Liver (tissue), 9 donors: ENCODE results near the gene RBM15B. TPM values are rescaled to one million over a fixed set of nuclear protein-coding genes. Genes with fewer than 3 reads are reported as not detected.
"Not testable (repeated sequence)": the region's sequence is repeated elsewhere in the genome, so short reads cannot be mapped to it uniquely, and the experiment has no call there.

Source experiments
- DNase-seq: peaks from one replicate; pipeline ENCODE4 v3.0.0-alpha.2; 2017; ENCODE audit warnings: low spot score
- H3K27ac ChIP-seq, 2 donors: one replicate each; pipeline ENCODE4 v1.7.0; 2013; ENCODE audit warnings: inconsistent platforms in 2 of 2, low read length in 2 of 2, control low read depth in 1 of 2, low read depth in 1 of 2, mild to moderate bottlenecking in 1 of 2
- H3K27me3 ChIP-seq, 4 donors: one replicate each; pipeline versions ENCODE4 v1.6.1 to v1.7.0; 2013; ENCODE audit warnings: low read length in 3 of 4, inconsistent platforms in 1 of 4, mild to moderate bottlenecking in 1 of 4, moderate library complexity in 1 of 4; ENCODE audit not compliant: control insufficient read depth in 4 of 4, insufficient read depth in 4 of 4
- H3K36me3 ChIP-seq, 4 donors: one replicate each; pipeline versions ENCODE4 v1.6.1 to v1.7.0; 2013; ENCODE audit warnings: low read length in 3 of 4, mild to moderate bottlenecking in 3 of 4, low read depth in 1 of 4, moderate library complexity in 1 of 4; ENCODE audit not compliant: control insufficient read depth in 4 of 4, insufficient read depth in 3 of 4
- H3K4me1 ChIP-seq, 4 donors: one replicate each; pipeline versions ENCODE4 v1.6.1 to v1.7.0; 2013; ENCODE audit warnings: low read length in 3 of 4, mild to moderate bottlenecking in 3 of 4, moderate library complexity in 1 of 4; ENCODE audit not compliant: control insufficient read depth in 4 of 4, insufficient read depth in 4 of 4
- H3K4me3 ChIP-seq, 3 donors: one replicate each; pipeline versions ENCODE4 v1.6.1 to v1.7.0; 2013; ENCODE audit warnings: low read length in 3 of 3, control low read depth in 1 of 3, low read depth in 1 of 3, mild to moderate bottlenecking in 1 of 3
- H3K9ac ChIP-seq, 2 donors: one replicate each; pipeline ENCODE4 v1.7.0; 2013; ENCODE audit warnings: low read length in 2 of 2, mild to moderate bottlenecking in 2 of 2, moderate library complexity in 2 of 2, control low read depth in 1 of 2, low read depth in 1 of 2
- H3K9me3 ChIP-seq, 4 donors: one replicate each; pipeline versions ENCODE4 v1.6.1 to v1.7.0; 2013; ENCODE audit warnings: low read length in 3 of 4; ENCODE audit not compliant: control insufficient read depth in 4 of 4
- CTCF ChIP-seq: fragments of 150-350 bp; IDR thresholded peaks from 2 replicates; pipeline ENCODE4 v1.5.1; 2017; ENCODE audit warnings: improper control_type of control experiment, low read depth, low read length; ENCODE audit not compliant: missing input control
- EGR1 ChIP-seq, 2 donors: IDR thresholded peaks; 2 replicates each; pipeline ENCODE4 v1.6.1; 2016 to 2018; ENCODE audit warnings: antibody characterized with exemption in 2 of 2, low read depth in 2 of 2
- FOXA1 ChIP-seq: IDR thresholded peaks from 2 replicates; pipeline ENCODE4 v1.6.1; 2016; ENCODE audit warnings: antibody characterized with exemption
- FOXA2 ChIP-seq: IDR thresholded peaks from 2 replicates; pipeline ENCODE4 v1.6.1; 2016; ENCODE audit warnings: antibody characterized with exemption
- GABPA ChIP-seq, 2 donors: IDR thresholded peaks in 1 of 2; conservative IDR thresholded peaks in 1 of 2; 2 replicates each; pipeline ENCODE4 v1.6.1; 2016; ENCODE audit warnings: antibody characterized with exemption in 2 of 2, mild to moderate bottlenecking in 1 of 2, moderate library complexity in 1 of 2
- HNF4A ChIP-seq, 2 donors: conservative IDR thresholded peaks; 2 replicates each; pipeline ENCODE4 v1.6.1; 2016; ENCODE audit warnings: antibody characterized with exemption in 2 of 2, mild to moderate bottlenecking in 2 of 2
- HNF4G ChIP-seq: IDR thresholded peaks from 2 replicates; pipeline ENCODE4 v1.6.1; 2016; ENCODE audit warnings: antibody characterized with exemption
- JUND ChIP-seq, 2 donors: IDR thresholded peaks; 2 replicates each; pipeline ENCODE4 v1.6.1; 2016; ENCODE audit warnings: antibody characterized with exemption in 2 of 2
- NR2F2 ChIP-seq: IDR thresholded peaks from 2 replicates; pipeline ENCODE4 v1.6.1; 2016; ENCODE audit warnings: antibody characterized with exemption
- RXRA ChIP-seq, 2 donors: IDR thresholded peaks; 2 replicates each; pipeline ENCODE4 v1.6.1; 2017 to 2018; ENCODE audit warnings: antibody characterized with exemption in 2 of 2, mild to moderate bottlenecking in 1 of 2
- TAF1 ChIP-seq: conservative IDR thresholded peaks from 2 replicates; pipeline ENCODE4 v1.6.1; 2016; ENCODE audit warnings: antibody characterized with exemption, mild to moderate bottlenecking
- YY1 ChIP-seq: IDR thresholded peaks from 2 replicates; pipeline ENCODE4 v1.6.1; 2016; ENCODE audit warnings: antibody characterized with exemption, mild to moderate bottlenecking
- WGBS: extraction: QIAGEN DNeasy Blood & Tissue Kit; methylation state at CpG from one replicate; pipeline ENCODE4 v1.1.7; 2013; 5-methylcytosine and 5-hydroxymethylcytosine counted together
- polyA plus RNA-seq, 2 donors: library from polyadenylated mRNA; stranded (reverse) in 1 of 2; unstranded in 1 of 2; fragments of 200-250 nt in 1 of 2; fragments of >200 nt in 1 of 2; fragmentation: Nextera tagmentation in 1 of 2; extraction: Ambion mirVana in 1 of 2; gene quantifications; one replicate each; pipeline versions ENCODE4 v1.2.1 to v1.2.3, GENCODE V29; 2013 to 2015
- total RNA-seq, 2 donors: library from RNA; depleted of rRNA; stranded (reverse); fragments of >200 nt; gene quantifications; one replicate each; pipeline ENCODE4 v1.2.3, GENCODE V29; 2014
- TF ChIP-seq, protein P1 (sequence below): IDR thresholded peaks from 2 replicates; pipeline ENCODE4 v1.6.1; 2016; ENCODE audit warnings: antibody characterized with exemption
- TF ChIP-seq, protein P2 (sequence below): IDR thresholded peaks from 2 replicates; pipeline ENCODE4 v1.6.1; 2016; ENCODE audit warnings: antibody characterized with exemption
- TF ChIP-seq, protein P3 (sequence below): IDR thresholded peaks from 2 replicates; pipeline ENCODE4 v1.6.1; 2016; ENCODE audit warnings: antibody characterized with exemption, mild to moderate bottlenecking
- TF ChIP-seq, protein P4 (sequence below): IDR thresholded peaks from 2 replicates; pipeline ENCODE4 v1.6.1; 2016; ENCODE audit warnings: antibody characterized with exemption
- donor health status: healthy.
- donor health status: healthy.
- donor health status: healthy.
- donor health status: healthy.
- donor health status: healthy.

Gene RBM15B
- total and polyA plus RNA-seq, 4 donors = 2.3 to 14.8 (median 10.0) TPM

DNA sequence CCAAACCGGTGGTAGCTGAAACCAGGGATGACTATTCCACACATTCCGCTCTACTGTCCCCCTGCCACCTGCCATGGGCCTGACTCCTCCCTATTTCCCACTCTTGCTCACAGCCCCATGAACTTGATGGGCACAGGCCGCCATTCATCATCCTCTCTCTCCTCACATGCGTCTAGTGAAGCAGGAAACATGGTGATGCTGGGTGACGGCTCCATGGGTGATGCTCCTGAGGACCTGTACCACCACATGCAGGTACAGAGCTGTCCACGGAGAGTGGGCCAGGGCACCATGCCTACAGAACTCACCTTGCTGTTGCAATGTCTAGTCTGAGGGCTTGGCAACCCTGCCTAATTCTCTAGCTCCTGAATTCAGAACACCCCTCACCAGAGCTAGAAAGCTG is 29.3 kb upstream of the RBM15B start (continued):
- no peak for TF ChIP-seq CTCF
- no peak for TF ChIP-seq TAF1
- TF ChIP-seq, protein P1, sequence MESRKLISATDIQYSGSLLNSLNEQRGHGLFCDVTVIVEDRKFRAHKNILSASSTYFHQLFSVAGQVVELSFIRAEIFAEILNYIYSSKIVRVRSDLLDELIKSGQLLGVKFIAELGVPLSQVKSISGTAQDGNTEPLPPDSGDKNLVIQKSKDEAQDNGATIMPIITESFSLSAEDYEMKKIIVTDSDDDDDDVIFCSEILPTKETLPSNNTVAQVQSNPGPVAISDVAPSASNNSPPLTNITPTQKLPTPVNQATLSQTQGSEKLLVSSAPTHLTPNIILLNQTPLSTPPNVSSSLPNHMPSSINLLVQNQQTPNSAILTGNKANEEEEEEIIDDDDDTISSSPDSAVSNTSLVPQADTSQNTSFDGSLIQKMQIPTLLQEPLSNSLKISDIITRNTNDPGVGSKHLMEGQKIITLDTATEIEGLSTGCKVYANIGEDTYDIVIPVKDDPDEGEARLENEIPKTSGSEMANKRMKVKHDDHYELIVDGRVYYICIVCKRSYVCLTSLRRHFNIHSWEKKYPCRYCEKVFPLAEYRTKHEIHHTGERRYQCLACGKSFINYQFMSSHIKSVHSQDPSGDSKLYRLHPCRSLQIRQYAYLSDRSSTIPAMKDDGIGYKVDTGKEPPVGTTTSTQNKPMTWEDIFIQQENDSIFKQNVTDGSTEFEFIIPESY = no peak
- TF ChIP-seq, protein P2, sequence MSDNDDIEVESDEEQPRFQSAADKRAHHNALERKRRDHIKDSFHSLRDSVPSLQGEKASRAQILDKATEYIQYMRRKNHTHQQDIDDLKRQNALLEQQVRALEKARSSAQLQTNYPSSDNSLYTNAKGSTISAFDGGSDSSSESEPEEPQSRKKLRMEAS = no peak
- TF ChIP-seq JUND (IDR thresholded peaks at IDR 0.05) = no peak
- no peak for TF ChIP-seq NR2F2

GRCh38 chr3:51362476-51362875 is 28.6 kb upstream of the RBM15B start:
- no peak overlapping the region for H3K4me3 ChIP-seq
- H3K9ac ChIP-seq = no peak overlapping the region
- H3K27me3 ChIP-seq = no peaks in the 10 kb centered on the region
- no peaks in the 10 kb centered on the region for H3K4me1 ChIP-seq
- 86% methylated on average over 9 of the region's 9 CpGs for WGBS
- no peak overlapping the region for H3K27ac ChIP-seq
- TF ChIP-seq FOXA2 (no peak), GABPA (IDR thresholded peaks at IDR 0.05 in 1 of 2, conservative IDR thresholded peaks at IDR 0.05 in 1 of 2) (no peak), YY1 (no peak), RXRA (IDR thresholded peaks at IDR 0.05) (no peak), NR2F2 (no peak), CTCF (no peak), FOXA1 (no peak), HNF4G (no peak), EGR1 (IDR thresholded peaks at IDR 0.05; ENCODE audit: low read depth in 2 of 2) (no peak), HNF4A (conservative IDR thresholded peaks at IDR 0.05) (no peak), TAF1 (no peak), JUND (IDR thresholded peaks at IDR 0.05) (no peak)
- TF ChIP-seq, protein P1 = no peak
- TF ChIP-seq, protein P3, sequence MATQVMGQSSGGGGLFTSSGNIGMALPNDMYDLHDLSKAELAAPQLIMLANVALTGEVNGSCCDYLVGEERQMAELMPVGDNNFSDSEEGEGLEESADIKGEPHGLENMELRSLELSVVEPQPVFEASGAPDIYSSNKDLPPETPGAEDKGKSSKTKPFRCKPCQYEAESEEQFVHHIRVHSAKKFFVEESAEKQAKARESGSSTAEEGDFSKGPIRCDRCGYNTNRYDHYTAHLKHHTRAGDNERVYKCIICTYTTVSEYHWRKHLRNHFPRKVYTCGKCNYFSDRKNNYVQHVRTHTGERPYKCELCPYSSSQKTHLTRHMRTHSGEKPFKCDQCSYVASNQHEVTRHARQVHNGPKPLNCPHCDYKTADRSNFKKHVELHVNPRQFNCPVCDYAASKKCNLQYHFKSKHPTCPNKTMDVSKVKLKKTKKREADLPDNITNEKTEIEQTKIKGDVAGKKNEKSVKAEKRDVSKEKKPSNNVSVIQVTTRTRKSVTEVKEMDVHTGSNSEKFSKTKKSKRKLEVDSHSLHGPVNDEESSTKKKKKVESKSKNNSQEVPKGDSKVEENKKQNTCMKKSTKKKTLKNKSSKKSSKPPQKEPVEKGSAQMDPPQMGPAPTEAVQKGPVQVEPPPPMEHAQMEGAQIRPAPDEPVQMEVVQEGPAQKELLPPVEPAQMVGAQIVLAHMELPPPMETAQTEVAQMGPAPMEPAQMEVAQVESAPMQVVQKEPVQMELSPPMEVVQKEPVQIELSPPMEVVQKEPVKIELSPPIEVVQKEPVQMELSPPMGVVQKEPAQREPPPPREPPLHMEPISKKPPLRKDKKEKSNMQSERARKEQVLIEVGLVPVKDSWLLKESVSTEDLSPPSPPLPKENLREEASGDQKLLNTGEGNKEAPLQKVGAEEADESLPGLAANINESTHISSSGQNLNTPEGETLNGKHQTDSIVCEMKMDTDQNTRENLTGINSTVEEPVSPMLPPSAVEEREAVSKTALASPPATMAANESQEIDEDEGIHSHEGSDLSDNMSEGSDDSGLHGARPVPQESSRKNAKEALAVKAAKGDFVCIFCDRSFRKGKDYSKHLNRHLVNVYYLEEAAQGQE = no peak
- TF ChIP-seq, protein P4, sequence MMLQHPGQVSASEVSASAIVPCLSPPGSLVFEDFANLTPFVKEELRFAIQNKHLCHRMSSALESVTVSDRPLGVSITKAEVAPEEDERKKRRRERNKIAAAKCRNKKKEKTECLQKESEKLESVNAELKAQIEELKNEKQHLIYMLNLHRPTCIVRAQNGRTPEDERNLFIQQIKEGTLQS = no peak
- DNase-seq = no peak
- no peaks in the 10 kb centered on the region for H3K36me3 ChIP-seq
- H3K9me3 ChIP-seq = no peaks in the 10 kb centered on the region

GRCh38 chr3:51368276-51368675 is 22.8 kb upstream of the RBM15B start:
- not testable (repeated sequence) for H3K27ac ChIP-seq, H3K36me3 ChIP-seq, H3K9ac ChIP-seq, DNase-seq, H3K4me1 ChIP-seq, H3K9me3 ChIP-seq, H3K27me3 ChIP-seq, H3K4me3 ChIP-seq
- 89% methylated on average over 8 of the region's 8 CpGs for WGBS
